Natural killer cell (primary cell): Measurements from ENCODE around the gene PLEKHJ1. TPM values are rescaled to one million over a fixed set of nuclear protein-coding genes. Genes with fewer than 3 reads are reported as not detected.

Experiments
- ATAC-seq, 3 donors: fragments of 150-1000 bp in 2 of 3; fragments of 200-7000 bp in 1 of 3; cut with Tn5 transposase; 1 replicate in 1 of 3; 2 replicates in 2 of 3; pipeline ENCODE4 v1.10.0; 2021; ENCODE audit warnings: mild to moderate bottlenecking in 2 of 3, moderate library complexity in 2 of 3
- DNase-seq, 2 donors: peaks; one replicate each; pipeline versions ENCODE4 v3.0.0 to v3.0.0-alpha.2; 2013 to 2021; ENCODE audit warnings: mixed read lengths in 1 of 2
- H3K27ac ChIP-seq: one replicate; pipeline ENCODE4 v1.5.1; 2013; ENCODE audit warnings: mild to moderate bottlenecking, low read length
- H3K27me3 ChIP-seq: one replicate; pipeline ENCODE4 v1.6.1; 2013; ENCODE audit warnings: low read length; ENCODE audit not compliant: control insufficient read depth, insufficient read depth
- H3K36me3 ChIP-seq: one replicate; pipeline ENCODE4 v1.6.1; 2013; ENCODE audit warnings: low read length; ENCODE audit not compliant: control insufficient read depth, insufficient read depth
- H3K4me1 ChIP-seq: one replicate; pipeline ENCODE4 v1.6.1; 2013; ENCODE audit warnings: low read length; ENCODE audit not compliant: control insufficient read depth, insufficient read depth
- H3K4me3 ChIP-seq: one replicate; pipeline ENCODE4 v1.5.1; 2013; ENCODE audit warnings: low read length
- H3K9me3 ChIP-seq: one replicate; pipeline ENCODE4 v1.6.1; 2013; ENCODE audit warnings: low read length; ENCODE audit not compliant: control insufficient read depth, insufficient read depth
- H3K27ac Mint-ChIP-seq, 2 donors: one replicate each; pipeline ENCODE4 v1.8.0; 2022; ENCODE audit warnings: mild to moderate bottlenecking in 2 of 2, mixed read lengths in 2 of 2, moderate library complexity in 1 of 2
- H3K27me3 Mint-ChIP-seq, 2 donors: one replicate each; pipeline ENCODE4 v1.8.0; 2022; ENCODE audit warnings: low read depth in 2 of 2, mixed read lengths in 2 of 2
- H3K36me3 Mint-ChIP-seq: one replicate; pipeline ENCODE4 v1.8.0; 2022; ENCODE audit warnings: mixed read lengths
- H3K4me1 Mint-ChIP-seq, 2 donors: one replicate each; pipeline ENCODE4 v1.8.0; 2022; ENCODE audit warnings: mixed read lengths in 2 of 2
- H3K4me3 Mint-ChIP-seq: one replicate; pipeline ENCODE4 v1.8.0; 2022; ENCODE audit warnings: mild to moderate bottlenecking, moderate library complexity, mixed read lengths
- H3K9me3 Mint-ChIP-seq, 2 donors: one replicate each; pipeline ENCODE4 v1.8.0; 2022; ENCODE audit warnings: mixed read lengths in 2 of 2
- WGBS: methylation state at CpG from one replicate; pipeline ENCODE4 v1.1.7; 2013; ENCODE audit warnings: missing lambda C conversion rate; ENCODE audit not compliant: insufficient coverage; 5-methylcytosine and 5-hydroxymethylcytosine counted together
- intact Hi-C: fragments of 100-400 bp; cut with micrococcal nuclease; formaldehyde crosslinking; loops from one replicate; pipeline ENCODE4 v1.14.2; 2022
- total RNA-seq, 4 donors: library from RNA; stranded (reverse); fragments of 120-200 nt in 1 of 4; gene quantifications; one replicate each; pipeline versions ENCODE4 v1.2.3 to v1.2.4, GENCODE V29; 2013 to 2022
- TF ChIP-seq, protein P1 (sequence below): fragments of 200-600 bp; IDR thresholded peaks from one replicate; pipeline ENCODE4 v1.8.0; 2022; ENCODE audit warnings: antibody characterized with exemption

PLEKHJ1 gene
- total RNA-seq, 3 donors from 2014 or later (not counting 1 experiment from before 2014, with no cell fraction given), result 36.7 to 45.8 (median 44.7) TPM

DNA sequence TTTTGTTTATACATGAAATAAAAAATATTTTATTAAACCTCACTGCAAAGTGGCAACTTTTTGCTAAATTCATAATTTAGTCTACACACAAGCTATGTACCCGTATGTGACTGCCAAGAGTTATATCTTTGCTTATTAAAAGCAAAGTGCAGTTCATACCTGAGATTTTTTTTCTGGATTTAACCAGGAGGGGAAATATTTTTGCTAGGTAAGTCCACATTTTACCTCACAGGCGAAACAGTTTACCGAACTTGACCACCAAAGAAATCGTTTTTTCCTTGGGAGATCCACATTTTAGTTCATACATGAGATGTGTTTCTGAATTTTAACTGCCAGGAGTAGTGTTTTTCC, 32.3 kb upstream of the PLEKHJ1 start:
- H3K27me3 ChIP-seq, result no peaks in the 10 kb centered on the region
- 94% methylated on average over 3 of the region's 4 CpGs for WGBS
- Mint-ChIP-seq H3K4me1 (peaks cover 10 to 34% of the 10 kb centered on the region in 2 donors), H3K36me3 (no peaks in the 10 kb centered on the region), H3K27ac (peak overlapping the region in 1 of 2 donors; percentile 87), H3K4me3 (peak overlapping the region; percentile 78), H3K9me3 (no peaks in the 10 kb centered on the region), H3K27me3 (no peaks in the 10 kb centered on the region)
- TF ChIP-seq, protein P1, sequence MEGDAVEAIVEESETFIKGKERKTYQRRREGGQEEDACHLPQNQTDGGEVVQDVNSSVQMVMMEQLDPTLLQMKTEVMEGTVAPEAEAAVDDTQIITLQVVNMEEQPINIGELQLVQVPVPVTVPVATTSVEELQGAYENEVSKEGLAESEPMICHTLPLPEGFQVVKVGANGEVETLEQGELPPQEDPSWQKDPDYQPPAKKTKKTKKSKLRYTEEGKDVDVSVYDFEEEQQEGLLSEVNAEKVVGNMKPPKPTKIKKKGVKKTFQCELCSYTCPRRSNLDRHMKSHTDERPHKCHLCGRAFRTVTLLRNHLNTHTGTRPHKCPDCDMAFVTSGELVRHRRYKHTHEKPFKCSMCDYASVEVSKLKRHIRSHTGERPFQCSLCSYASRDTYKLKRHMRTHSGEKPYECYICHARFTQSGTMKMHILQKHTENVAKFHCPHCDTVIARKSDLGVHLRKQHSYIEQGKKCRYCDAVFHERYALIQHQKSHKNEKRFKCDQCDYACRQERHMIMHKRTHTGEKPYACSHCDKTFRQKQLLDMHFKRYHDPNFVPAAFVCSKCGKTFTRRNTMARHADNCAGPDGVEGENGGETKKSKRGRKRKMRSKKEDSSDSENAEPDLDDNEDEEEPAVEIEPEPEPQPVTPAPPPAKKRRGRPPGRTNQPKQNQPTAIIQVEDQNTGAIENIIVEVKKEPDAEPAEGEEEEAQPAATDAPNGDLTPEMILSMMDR, result no peak
- H3K4me1 ChIP-seq, result peaks cover 54% of the 10 kb centered on the region
- no peak overlapping the region for H3K27ac ChIP-seq
- H3K9me3 ChIP-seq, result no peaks in the 10 kb centered on the region
- ATAC-seq, result no peak
- H3K4me3 ChIP-seq, result no peak overlapping the region
- intact Hi-C loops, result no loop called here
- H3K36me3 ChIP-seq, result peaks cover 16% of the 10 kb centered on the region
- no peak for DNase-seq

DNA sequence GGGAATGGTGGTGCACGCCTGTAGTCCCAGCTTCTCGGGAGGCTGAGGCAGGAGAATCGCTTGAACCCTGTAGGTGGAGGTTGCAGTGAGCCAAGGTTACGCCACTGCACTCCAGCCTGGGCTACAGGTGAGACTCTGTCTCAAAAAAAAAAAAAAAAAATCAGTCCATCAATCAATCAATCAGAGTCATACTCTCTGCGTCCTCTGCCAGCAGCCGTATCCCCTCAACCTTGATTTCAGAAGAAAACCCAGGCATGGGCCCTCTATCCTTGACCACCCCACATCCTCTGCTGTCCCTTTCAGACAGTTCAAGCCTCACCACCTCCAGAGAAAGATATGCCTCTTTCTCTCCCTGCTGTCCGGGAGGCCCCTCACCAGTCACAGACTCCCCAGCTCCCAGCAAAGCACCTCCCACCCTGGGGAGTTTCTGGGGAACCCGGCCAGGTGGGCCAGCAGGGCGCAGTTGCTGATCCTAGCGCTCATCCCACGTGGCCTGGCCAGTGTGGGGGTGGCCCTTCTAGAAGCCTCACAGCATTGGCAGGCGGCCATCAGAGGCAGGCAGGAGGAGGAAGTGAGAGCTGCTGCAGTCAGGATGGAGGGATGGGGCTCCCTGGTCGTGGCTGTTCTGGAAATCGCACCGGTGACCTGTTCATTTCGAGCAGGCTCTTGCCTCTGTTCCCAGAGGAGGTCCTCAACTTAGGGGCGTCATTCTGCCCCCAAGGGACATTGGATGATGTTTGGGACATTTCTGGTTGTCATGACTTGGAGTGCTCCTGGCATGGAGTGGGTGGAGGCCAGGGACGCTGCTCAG, 30.3 kb upstream of the PLEKHJ1 start:
- no peaks in the 10 kb centered on the region for H3K9me3 Mint-ChIP-seq
- no peaks in the 10 kb centered on the region for H3K27me3 ChIP-seq
- peaks cover under 1% of the 10 kb centered on the region for H3K36me3 ChIP-seq
- H3K36me3 Mint-ChIP-seq, result no peaks in the 10 kb centered on the region
- intact Hi-C loops, result no loop called here
- TF ChIP-seq, protein P1, result no peak
- no peak overlapping the region for H3K4me3 ChIP-seq
- H3K27ac ChIP-seq, result no peak overlapping the region
- H3K9me3 ChIP-seq, result no peaks in the 10 kb centered on the region
- ATAC-seq (no peak), DNase-seq (peak in 1 of 2 donors; percentile 50)
- peaks cover 44% of the 10 kb centered on the region for H3K4me1 ChIP-seq
- WGBS, result 47% methylated on average over 18 of the region's 18 CpGs
- no peaks in the 10 kb centered on the region for H3K27me3 Mint-ChIP-seq
- no peak overlapping the region for H3K27ac Mint-ChIP-seq
- no peak overlapping the region for H3K4me3 Mint-ChIP-seq
- peaks cover 2 to 19% of the 10 kb centered on the region in 2 donors for H3K4me1 Mint-ChIP-seq

DNA sequence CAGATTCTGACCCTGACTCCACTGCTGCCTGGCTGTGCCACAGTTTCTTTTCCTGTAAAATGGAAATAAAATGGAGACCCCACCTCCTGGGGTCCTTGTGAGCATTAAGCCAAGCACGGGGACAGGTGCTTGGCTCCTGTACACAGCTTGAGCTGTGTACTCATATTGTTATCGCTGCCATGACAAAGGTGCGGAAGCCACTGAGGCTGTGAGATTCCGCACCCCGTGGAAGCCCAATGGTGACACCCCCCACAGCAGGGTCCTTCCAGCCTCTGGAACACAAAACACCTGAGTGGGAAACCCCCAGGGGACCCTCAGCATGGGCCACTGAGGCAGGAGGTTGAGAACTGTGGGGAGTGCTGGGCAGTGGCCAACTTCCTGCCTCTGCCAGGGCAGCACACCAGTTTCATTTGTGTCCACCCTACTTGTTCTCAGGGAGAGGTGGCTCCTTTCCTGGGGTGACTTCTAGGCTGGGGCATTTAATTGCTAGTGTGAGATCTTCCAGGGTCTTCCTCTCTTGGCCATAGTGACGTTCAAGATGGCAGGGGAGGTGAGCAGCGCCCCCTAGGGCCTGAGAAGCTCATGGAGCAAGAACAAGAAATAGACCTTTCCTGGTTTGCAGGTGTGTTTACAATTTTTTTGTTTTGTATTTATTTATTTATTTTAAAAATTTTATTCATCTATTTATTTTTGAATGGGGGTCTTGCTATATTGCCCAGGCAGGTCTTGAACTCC, 25.5 kb upstream of the PLEKHJ1 start:
- Histone ChIP-seq H3K4me3 (no peak overlapping the region), H3K36me3 (no peaks in the 10 kb centered on the region), H3K9me3 (no peaks in the 10 kb centered on the region), H3K27ac (no peak overlapping the region), H3K27me3 (no peaks in the 10 kb centered on the region), H3K4me1 (peaks cover 67% of the 10 kb centered on the region)
- H3K27me3 Mint-ChIP-seq, result no peaks in the 10 kb centered on the region
- intact Hi-C loops, result no loop called here
- no peak overlapping the region for H3K27ac Mint-ChIP-seq
- DNase-seq (peak; percentile 44 to 78), ATAC-seq (peak in 1 of 3 donors; percentile 34)
- WGBS, result 85% methylated on average over 6 of the region's 7 CpGs
- H3K36me3 Mint-ChIP-seq, result no peaks in the 10 kb centered on the region
- TF ChIP-seq, protein P1, result peak; percentile 57
- H3K4me3 Mint-ChIP-seq, result no peak overlapping the region
- peaks cover 6% of the 10 kb centered on the region in 2 donors for H3K4me1 Mint-ChIP-seq
- no peaks in the 10 kb centered on the region for H3K9me3 Mint-ChIP-seq
